COLO668 (cell line): Measurements from ENCODE around the gene ENO3.
A peak's percentile ranks its signal among the peaks of the same experiment; 100 is the strongest.

Experiments used
- DNase-seq: peaks from one replicate; lab custom pipeline; 2025; ENCODE audit not compliant: unreplicated experiment; lab: John Stamatoyannopoulos, UW

Gene ENO3

GRCh38 chr17:4949321-4950074 lies 1.4 kb upstream of the ENO3 start:
- DNase-seq = peak; percentile 87

- DNase-seq = peak; percentile 54
Observed at GRCh38 chr17:4950075-4950745, 709 bp upstream of the ENO3 start.

GRCh38 chr17:4951486-4951885 lies 567 bp downstream of the ENO3 start:
- DNase-seq = peak; percentile 1

- DNase-seq = no peak
Observed at GRCh38 chr17:4953451-4953961, 2.6 kb downstream of the ENO3 start.

- DNase-seq = no peak
Observed at GRCh38 chr17:4955091-4955490, 4.2 kb downstream of the ENO3 start.

GRCh38 chr17:4956493-4957061 lies 5.7 kb downstream of the ENO3 start:
- peak; percentile 18 for DNase-seq

- DNase-seq = no peak
Observed at GRCh38 chr17:4958102-4958501, 7.2 kb downstream of the ENO3 start.

GRCh38 chr17:4959261-4959965 lies 8.5 kb downstream of the ENO3 start:
- DNase-seq = no peak

GRCh38 chr17:4960279-4960922 lies 9.5 kb downstream of the ENO3 start:
- DNase-seq = no peak

GRCh38 chr17:4965311-4965986 lies 14.5 kb downstream of the ENO3 start:
- no peak for DNase-seq

- peak; percentile 91 for DNase-seq
Observed at GRCh38 chr17:4966844-4967538, 16.1 kb downstream of the ENO3 start.

- DNase-seq = peak; percentile 90
Observed at GRCh38 chr17:4967539-4968485, 16.9 kb downstream of the ENO3 start, which contains the start of gene SPAG7. TSS of gene SPAG7 (minus strand) at chr17:4967817. CDS start at chr17:4967804, 13 bp downstream.

GRCh38 chr17:4968486-4969046 lies 17.6 kb downstream of the ENO3 start:
- DNase-seq = peak; percentile 11

- DNase-seq = no peak
Observed at GRCh38 chr17:4969047-4969550, 18.2 kb downstream of the ENO3 start.

GRCh38 chr17:4969551-4970173 lies 18.7 kb downstream of the ENO3 start:
- no peak for DNase-seq

GRCh38 chr17:4970273-4970672 lies 19.4 kb downstream of the ENO3 start:
- DNase-seq = no peak

- no peak for DNase-seq
Observed at GRCh38 chr17:4971826-4972225, 20.9 kb downstream of the ENO3 start.

- DNase-seq = no peak
Observed at GRCh38 chr17:4972322-4972721, 21.4 kb downstream of the ENO3 start.
